Ishikawa (cell line): ENCODE measurements around the gene LONRF3.

Experiments used
- CEBPB ChIP-seq: IDR thresholded peaks from 2 replicates; pipeline ENCODE4 v1.6.1; 2012
- CREB1 ChIP-seq: IDR thresholded peaks from 2 replicates; pipeline ENCODE4 v1.6.1; 2012; ENCODE audit warnings: low read depth
- EGR1 ChIP-seq: IDR thresholded peaks from 2 replicates; pipeline ENCODE4 v1.6.1; 2012
- EP300 ChIP-seq: IDR thresholded peaks from 2 replicates; pipeline ENCODE4 v1.6.1; 2012; ENCODE audit warnings: borderline replicate concordance
- FOXM1 ChIP-seq: IDR thresholded peaks from 2 replicates; pipeline ENCODE4 v1.6.1; 2012; ENCODE audit warnings: low read depth, borderline replicate concordance
- RAD21 ChIP-seq: IDR thresholded peaks from 2 replicates; pipeline ENCODE4 v1.6.1; 2012; ENCODE audit warnings: low read depth
- REST ChIP-seq: IDR thresholded peaks from 2 replicates; pipeline ENCODE4 v1.6.1; 2012; ENCODE audit warnings: low read depth, mild to moderate bottlenecking
- TCF12 ChIP-seq: IDR thresholded peaks from 2 replicates; pipeline ENCODE4 v1.6.1; 2012; ENCODE audit warnings: low read depth
- TEAD4 ChIP-seq: IDR thresholded peaks from 2 replicates; pipeline ENCODE4 v1.6.1; 2012
- USF1 ChIP-seq: IDR thresholded peaks from 2 replicates; pipeline ENCODE4 v1.6.1; 2012
- YY1 ChIP-seq: IDR thresholded peaks from 2 replicates; pipeline ENCODE4 v1.6.1; 2012; ENCODE audit warnings: low read depth
- ZBTB7A ChIP-seq: IDR thresholded peaks from 2 replicates; pipeline ENCODE4 v1.6.1; 2012; ENCODE audit warnings: low read depth

The LONRF3 gene

GRCh38 chrX:118961866-118962560 is 12.4 kb upstream of the LONRF3 start:
- TF ChIP-seq USF1: no peak

DNA sequence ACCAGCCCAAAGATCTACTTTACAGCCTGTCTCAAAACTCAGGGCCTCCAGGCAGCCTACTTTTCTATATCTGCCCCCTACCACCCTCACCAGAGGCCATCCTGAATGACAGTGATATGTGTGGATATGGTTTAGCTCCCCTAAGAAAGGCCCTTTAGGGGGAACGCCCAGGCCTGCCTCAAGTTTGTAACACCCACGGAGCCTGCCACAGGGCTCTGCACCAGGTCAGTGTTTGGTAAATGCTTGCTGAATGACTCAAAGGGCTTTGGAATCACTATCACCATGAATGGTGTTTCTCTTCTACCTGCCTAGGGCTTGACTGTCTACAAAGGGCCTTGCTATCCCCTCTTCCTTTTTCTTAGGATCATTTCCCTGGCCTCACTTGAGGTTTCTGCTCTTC is 11.3 kb upstream of the LONRF3 start:
- TF ChIP-seq YY1: no peak
- TF ChIP-seq EGR1: no peak
- no peak for TF ChIP-seq TCF12

DNA sequence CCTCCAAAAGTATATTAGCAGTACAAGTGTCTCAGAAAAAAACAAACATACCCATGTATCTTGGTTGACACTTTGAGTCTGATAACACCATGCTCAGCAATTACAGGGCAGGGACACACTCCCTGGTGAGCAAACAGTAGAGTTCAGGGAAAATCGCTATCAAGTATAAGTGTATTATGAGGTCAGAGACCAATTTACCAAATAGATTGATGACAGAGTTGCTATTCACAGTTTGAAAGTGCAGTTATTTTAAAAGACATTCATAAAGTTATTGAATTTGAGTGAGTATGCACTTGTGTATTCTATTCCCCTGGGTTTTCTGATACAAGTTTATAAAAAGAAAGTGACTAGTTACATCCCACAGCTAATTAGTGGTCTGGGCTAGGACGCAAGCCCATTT is 10.2 kb upstream of the LONRF3 start:
- TF ChIP-seq EGR1: no peak
- no peak for TF ChIP-seq FOXM1
- no peak for TF ChIP-seq RAD21
- no peak for TF ChIP-seq ZBTB7A
- TF ChIP-seq REST: no peak
- no peak for TF ChIP-seq TCF12

DNA sequence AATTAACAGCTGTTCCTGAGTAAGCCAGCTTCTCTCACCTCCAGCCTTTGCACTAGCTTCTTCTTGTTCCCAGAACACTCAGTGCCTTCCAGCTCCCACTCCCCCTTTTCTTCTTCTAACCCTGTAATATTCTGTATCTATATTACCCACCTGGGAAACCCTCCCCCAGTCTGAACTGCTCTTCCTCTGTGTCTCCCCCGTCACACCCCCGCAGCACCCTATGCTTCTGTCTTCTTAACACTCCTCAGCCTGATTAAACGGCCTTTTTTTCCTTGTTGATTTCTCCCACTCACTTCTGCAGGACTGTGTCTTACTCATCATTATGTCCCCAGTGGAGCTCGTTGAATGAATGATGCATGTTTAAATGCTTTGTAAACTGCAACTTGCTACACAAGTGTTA is 9.0 kb upstream of the LONRF3 start:
- TF ChIP-seq USF1: no peak
- TF ChIP-seq TEAD4: no peak

- TF ChIP-seq REST (no peak), TEAD4 (no peak), EP300 (no peak)
These were observed 6.4 kb upstream of the LONRF3 start for GRCh38 chrX:118968031-118968430.

GRCh38 chrX:118971552-118971951 is 2.9 kb upstream of the LONRF3 start:
- TF ChIP-seq REST: no peak
- no peak for TF ChIP-seq CEBPB

DNA sequence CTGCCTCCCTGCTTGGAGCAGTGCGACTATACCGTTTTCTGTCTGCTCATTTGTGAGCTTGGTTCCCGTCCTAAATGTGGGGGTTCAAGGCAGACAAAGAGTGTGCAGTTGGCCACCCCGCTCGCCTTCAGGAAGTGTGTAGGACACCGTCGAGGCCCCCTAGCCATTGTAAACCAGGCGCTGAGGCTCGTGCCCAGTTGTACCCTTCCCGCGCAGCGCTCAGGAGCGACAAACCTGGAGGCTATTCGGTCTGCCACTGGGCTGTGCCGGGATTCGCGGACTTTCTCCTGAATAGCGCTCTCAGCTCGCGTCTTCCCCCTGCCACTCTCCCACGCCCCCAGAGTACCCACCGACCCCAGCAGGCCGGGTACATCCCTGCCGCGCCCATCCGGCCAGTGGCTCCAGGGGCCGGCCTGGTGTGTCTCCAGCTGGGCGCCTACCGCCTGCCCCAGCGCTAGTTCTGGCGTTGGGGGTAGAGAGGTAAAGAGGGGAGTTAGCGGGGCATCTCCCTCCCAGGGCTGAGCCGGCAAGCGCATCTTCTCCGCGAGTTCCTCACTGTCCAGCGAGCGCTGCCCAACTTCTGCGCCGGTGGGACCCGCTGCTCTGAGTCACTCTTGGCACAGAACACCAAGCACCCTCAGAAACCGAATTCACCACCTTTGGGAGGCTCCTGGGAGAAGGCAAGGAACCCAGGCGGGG is 880 bp upstream of the LONRF3 start:
- TF ChIP-seq YY1: no peak
- TF ChIP-seq RAD21: no peak
- no peak for TF ChIP-seq USF1
- no peak for TF ChIP-seq FOXM1
- no peak for TF ChIP-seq CEBPB
- no peak for TF ChIP-seq EP300
- no peak for TF ChIP-seq REST
- TF ChIP-seq EGR1: no peak
- no peak for TF ChIP-seq CREB1
- no peak for TF ChIP-seq ZBTB7A
- TF ChIP-seq TEAD4: no peak
